Effector CD4-positive, alpha-beta T cell (primary cell): Measurements from ENCODE around the gene FAM228B.

Source experiments
- DNase-seq: peaks from one replicate; pipeline ENCODE4 v3.0.0-alpha.2; 2020

FAM228B gene

DNA sequence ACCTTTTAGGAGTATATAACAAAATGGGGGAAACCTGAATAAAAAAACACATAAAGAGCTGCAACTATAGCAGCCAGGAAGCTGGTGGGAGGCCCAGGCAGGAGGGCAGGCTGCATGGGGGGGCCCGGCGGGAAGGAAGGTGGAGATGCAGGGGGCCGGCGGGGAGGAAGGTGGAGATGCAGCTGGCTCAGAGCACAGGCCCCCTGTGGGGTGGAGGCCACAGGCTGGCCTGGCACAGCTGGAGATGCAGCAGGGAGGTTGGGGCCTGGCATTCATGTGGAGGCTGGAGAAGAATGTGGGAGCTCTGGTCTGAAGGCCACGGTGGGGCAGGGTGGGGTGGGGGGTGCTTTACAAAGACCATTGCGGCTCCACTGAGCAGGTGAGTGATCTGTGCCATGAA is 83.0 kb downstream of the FAM228B start:
- DNase-seq = no peak

DNA sequence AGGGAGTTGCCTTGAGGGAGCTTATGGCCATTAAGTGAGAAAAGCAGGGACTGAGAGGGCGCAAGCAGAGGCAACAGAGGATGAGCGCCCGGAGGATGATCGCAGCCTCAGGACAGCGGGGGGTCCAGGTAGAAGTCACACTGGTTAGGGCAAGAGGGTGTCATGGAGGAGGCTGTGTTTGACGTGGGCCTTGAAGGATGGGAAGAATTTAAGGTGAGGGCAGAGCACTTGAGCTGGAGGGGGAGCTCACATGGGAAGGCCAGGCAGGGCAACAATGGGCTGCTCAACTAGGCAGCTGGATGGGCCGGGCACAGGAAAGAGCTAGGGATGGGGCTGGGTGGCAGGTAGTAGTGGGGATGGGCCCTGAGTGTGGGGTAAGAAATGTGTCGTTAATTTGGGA is 83.4 kb downstream of the FAM228B start:
- DNase-seq = no peak

DNA sequence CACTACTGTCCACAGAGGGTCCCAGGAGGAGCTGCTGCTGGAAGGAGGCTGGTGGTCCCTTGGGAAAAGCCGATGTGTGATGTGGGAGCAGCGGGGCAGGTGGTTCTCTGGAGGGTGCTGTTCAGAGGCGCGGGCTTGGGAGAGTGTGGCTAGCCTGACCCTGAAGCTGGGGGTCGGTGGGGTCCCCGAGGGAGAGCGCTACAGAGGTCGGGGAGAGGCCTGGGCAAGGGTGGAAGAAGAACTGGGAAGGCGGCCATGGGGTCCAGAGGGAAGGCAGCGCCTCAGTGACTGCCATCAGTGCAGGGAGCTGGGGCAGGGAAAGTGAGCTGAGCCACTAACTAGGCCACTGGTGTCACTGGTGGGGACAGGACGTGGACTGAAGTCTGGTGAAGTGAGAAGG is 84.1 kb downstream of the FAM228B start:
- DNase-seq = no peak

DNA sequence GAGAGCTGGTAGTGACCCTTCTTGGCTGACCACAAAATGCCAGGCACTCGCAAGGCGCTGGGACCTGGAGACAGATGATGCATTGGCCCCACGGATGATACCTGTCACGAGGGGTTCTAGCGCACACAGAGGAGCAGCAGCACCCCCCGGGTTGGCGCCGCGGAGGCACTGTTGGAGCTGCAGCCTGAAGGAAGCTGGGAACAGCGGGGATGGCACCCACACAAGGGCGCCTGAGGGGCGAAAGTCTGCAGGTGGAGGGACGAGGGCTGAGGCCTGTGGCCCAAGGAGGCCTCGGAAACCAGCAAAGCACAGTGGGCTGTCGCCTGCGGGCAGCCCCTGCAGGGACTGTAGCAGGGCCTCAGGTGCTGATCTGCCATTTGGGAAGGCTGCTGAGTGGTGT is 85.2 kb downstream of the FAM228B start:
- no peak for DNase-seq

DNA sequence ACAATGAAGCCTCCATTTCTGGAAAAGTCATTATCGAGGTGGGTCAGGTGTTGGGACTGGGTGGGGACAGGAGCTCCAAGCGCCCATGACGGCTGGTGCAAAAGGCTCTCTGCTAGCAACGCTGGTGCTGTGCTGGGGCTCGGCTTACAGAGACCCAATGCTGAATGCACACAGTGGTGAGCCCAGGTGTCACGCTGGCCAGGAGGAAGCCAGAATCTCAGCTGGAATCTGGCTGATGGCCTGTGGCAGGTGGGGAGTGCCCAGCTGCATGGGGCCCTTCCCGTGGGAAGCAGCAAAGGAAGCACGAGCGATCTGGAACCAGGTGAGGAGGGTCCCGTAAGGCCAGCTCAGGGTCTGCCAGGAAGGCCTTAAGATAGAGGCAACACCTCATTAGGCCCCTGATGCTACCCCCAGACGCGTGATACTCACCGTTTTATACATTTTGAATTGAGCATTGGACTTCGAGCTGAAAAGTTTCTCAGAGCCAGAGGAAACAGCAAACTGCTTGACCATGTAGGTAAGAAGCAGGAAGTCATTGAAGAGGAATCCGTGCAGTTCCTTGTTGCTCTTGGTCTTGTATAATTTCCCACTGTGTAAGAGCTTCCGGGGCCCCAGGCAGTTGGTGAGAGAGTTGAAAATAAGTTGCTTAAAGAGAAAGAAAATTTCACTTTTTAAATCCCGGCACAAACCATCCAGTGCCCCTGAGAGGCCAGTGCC is 86.3 kb downstream of the FAM228B start:
- no peak for DNase-seq

DNA sequence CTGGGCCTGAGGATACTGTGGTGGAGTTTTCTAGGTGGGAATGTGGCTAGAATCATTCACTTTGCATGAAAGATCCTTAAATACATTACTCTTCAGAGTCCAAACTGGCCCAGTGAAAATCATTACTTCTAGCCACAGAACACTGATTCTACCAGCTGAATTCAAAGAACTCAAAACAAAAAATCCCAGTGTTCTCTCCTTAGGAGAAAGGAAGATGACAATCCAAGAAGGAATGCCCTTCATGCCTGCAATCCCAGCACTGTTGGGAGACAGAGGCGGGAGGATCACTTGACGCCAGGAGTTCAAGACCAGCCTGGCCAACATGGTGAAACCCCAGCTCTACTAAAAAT is 86.8 kb downstream of the FAM228B start:
- DNase-seq = no peak

DNA sequence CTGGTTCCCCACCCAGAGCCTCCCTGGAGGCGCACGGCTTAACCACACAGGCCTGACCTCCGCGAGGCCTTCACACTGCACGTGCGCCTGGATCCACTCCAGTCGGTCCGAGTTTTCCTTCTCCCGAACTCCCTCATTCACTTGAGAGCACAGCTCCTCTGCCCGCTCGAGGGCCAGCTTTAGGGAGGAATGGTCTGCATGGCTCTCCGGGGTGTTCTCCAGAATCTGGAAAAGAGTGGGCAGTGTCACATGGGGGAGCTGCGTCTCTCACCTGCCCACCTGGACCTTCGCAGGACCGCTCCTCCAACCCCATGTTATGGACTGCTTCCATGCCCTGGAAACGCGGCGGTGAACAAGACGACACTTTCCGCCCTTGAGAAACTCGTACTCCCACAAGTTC is 87.5 kb downstream of the FAM228B start:
- DNase-seq = no peak

DNA sequence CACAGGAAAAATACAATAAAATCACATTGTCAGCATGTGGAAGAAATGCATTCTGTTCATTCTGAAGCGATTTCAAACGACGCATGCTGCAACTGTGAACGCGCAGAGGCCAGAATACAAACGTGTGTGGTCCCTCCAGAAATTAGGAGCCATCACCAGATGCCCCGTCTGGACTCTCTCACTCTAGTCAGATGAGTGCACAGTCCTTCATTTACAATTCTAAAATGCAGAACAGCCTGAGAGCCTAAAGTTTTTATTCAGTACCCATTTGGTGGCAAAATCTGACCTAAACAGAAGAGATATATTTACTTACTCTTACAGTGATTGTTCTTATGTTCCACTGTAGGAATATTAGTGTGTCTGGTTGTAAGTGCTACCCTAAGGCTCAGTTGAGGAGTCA is 88.1 kb downstream of the FAM228B start:
- no peak for DNase-seq

DNA sequence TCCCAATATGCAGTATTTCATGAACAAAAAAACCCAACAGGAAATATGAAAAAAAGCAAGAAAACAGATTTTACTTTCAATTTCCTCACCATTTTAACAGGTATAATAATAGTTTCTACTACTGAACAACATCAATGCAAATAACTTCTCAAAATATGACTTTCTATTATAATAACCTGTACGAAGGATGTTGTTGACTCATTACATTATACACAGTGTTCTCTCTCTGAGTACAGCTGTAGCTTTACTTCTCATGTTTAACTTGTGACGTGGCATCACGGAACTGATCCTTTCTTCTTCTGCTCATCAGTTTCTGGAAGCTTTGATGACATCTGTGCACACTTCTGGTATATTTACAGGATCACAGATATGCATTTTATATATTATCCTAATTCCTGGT is 91.6 kb downstream of the FAM228B start:
- no peak for DNase-seq
